Activated naive CD8-positive, alpha-beta T cell treated with anti-CD3 and anti-CD28 coated beads for 36 hours (primary cell): ENCODE data around the gene TTC3. TPM values are rescaled to one million over a fixed set of nuclear protein-coding genes. Genes with fewer than 3 reads are reported as not detected.

Experiments
- DNase-seq: peaks from one replicate; pipeline ENCODE4 v3.0.0; 2021
- H3K27ac Mint-ChIP-seq: one replicate; pipeline ENCODE4 v1.8.0; 2022; ENCODE audit warnings: mild to moderate bottlenecking, moderate library complexity, mixed read lengths
- H3K27me3 Mint-ChIP-seq: one replicate; pipeline ENCODE4 v1.8.0; 2022; ENCODE audit warnings: mild to moderate bottlenecking, mixed read lengths
- H3K36me3 Mint-ChIP-seq: one replicate; pipeline ENCODE4 v1.8.0; 2021; ENCODE audit warnings: mild to moderate bottlenecking, mixed read lengths
- H3K4me1 Mint-ChIP-seq: one replicate; pipeline ENCODE4 v1.8.0; 2021; ENCODE audit warnings: mixed read lengths
- H3K4me3 Mint-ChIP-seq: one replicate; pipeline ENCODE4 v1.8.0; 2022; ENCODE audit warnings: mild to moderate bottlenecking, moderate library complexity, mixed read lengths
- H3K9me3 Mint-ChIP-seq: one replicate; pipeline ENCODE4 v1.8.0; 2022; ENCODE audit warnings: mixed read lengths
- total RNA-seq, 2 experiments: library from RNA; stranded (reverse); gene quantifications; one replicate each; pipeline ENCODE4 v1.2.3, GENCODE V29; 2021

The TTC3 gene
- total RNA-seq, 2 experiments from 2014 or later = 59.1 to 61.2 TPM

DNA sequence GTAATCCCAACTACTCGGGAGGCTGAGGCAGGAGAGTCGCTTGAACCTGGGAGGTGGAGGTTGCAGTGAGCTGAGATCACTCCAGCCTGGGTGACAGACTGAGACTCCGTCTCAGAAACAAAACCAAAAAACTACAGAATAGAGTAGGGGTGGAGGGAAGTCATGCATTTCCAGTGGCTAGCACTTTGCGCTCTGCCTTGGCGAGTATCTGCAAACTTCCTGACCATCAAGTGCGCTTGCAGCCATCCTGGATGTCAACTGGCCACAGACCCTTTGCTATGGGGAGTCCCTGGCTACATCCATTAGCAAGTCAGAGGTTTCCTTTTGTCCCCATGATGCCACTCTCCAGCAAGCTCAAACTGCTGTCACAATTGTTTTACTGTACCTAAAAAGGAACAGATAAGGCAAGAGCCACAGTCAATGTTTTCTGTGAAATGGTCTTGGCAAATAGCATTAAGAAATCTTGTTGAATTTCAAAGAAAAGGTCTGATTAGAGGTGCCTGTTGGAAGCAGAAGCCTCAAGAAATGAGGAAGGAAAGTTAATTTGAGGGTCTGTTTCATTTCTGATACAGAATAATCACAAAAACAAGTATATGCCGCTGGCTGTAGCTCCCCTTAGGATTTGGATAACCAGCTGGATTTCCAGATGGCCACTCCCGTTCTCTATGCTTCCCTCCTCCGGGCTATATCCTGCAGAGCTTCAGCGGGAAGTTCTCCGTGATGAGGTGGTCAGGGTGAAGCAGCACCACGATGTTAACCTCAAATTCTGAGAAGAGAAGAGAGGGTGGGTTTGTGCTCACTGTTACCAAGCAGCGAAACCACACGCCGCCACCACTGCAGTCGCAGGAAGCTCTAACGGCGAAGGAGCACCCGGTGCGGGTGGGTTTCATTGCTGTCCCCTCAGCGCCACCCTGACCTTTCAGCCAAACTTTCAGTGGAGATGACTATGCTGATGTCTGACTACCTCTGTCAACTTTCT, 152.1 kb downstream of the TTC3 start:
- H3K4me1 Mint-ChIP-seq = peaks cover 43% of the 10 kb centered on the region
- DNase-seq = peak; percentile 79
- no peaks in the 10 kb centered on the region for H3K27me3 Mint-ChIP-seq
- H3K27ac Mint-ChIP-seq = peak overlapping the region; percentile 95
- peaks cover 69% of the 10 kb centered on the region for H3K36me3 Mint-ChIP-seq
- peak overlapping the region; percentile 65 for H3K4me3 Mint-ChIP-seq
- peaks cover 1% of the 10 kb centered on the region for H3K9me3 Mint-ChIP-seq

DNA sequence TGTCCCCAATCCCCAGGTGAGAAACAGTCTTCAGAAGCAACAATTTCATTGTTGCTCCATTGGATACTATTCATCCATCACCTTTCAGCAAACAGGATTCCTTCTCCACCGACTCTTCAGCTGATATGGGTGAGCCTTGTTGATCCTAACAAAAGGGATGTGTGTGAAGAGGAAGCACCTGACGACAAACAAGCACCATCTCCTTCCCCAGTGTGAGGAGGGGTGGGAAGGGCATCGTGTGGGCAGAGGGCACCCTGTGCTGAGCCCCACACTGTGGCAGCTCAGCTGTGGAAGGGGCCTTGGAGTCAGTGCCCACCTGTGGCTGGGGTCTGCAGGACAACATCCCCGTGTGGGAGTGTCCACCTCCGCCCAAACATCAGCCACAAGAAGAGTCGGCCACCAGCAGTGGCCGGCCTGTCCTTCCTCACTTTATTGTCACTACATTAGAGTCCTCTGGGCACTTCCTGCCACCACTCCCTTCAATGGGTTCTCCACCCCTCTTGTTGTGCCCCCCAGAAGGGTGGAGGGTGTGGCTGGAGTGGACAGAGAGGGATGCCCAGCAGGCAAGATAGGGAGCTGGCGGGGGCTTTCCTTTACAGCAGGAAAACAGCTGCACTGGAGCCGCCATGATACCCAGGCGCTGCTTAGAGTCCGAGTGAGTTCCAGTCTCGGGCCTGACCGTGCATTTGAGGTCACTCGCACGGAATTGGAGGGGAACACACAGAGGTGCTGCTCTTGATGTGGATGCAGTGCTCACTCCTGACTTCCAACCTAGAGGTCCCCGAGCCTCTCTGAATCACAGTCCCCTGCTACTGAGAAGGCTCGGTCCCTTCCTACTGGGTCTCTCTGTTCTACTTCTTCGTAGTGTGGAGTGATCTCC, 153.2 kb downstream of the TTC3 start:
- Mint-ChIP-seq H3K27me3 (no peaks in the 10 kb centered on the region), H3K27ac (peak overlapping the region; percentile 95), H3K36me3 (peaks cover 68% of the 10 kb centered on the region), H3K4me1 (peaks cover 39% of the 10 kb centered on the region), H3K9me3 (peaks cover 1% of the 10 kb centered on the region), H3K4me3 (peak overlapping the region; percentile 65)
- no peak for DNase-seq

DNA sequence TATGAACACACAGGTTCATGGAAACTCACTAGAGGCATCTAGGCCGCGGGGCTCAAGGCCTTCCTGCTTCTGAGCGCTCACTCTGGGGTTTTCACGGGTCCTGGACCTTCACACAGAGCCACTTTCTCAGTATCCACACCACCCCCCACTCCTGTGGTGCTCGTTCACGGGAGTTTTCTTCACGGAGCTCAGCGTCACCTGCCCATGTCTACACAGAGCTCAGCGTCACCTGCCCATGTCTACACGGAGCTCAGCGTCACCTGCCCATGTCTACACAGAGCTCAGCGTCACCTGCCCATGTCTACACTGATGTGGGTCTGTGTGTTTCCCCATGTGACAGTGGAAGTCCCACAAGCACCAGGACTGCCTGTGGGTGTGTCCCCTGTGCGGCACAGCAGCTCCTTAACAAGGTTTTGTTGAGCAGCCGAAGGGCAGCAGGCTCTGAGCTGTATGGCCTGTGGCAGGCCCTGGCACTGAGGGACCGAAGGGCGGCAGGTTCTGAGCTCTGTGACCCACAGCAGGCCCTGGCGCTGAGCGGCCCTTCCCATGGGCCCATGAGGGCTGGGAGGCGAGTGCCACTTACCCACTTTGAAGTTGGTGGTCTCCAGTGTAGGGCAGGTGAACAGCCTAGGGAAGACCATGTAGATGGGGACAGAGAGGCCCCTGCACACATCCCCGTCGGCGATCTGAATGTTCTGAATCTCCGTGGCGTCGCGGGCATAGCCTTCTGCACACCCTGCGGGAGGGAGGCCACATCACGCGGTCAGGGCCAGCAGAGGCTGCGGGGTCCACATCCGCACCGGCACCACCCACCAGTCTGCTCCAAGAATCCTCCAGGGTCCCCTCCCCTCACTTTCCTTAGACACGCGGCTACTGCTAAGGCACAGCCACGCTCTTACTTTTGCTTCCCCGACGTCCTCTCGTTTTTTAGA, 154.3 kb downstream of the TTC3 start:
- H3K9me3 Mint-ChIP-seq = no peaks in the 10 kb centered on the region
- H3K27ac Mint-ChIP-seq = peak overlapping the region; percentile 67
- no peaks in the 10 kb centered on the region for H3K27me3 Mint-ChIP-seq
- peaks cover 62% of the 10 kb centered on the region for H3K36me3 Mint-ChIP-seq
- H3K4me3 Mint-ChIP-seq = no peak overlapping the region
- DNase-seq = no peak
- peaks cover 37% of the 10 kb centered on the region for H3K4me1 Mint-ChIP-seq

DNA sequence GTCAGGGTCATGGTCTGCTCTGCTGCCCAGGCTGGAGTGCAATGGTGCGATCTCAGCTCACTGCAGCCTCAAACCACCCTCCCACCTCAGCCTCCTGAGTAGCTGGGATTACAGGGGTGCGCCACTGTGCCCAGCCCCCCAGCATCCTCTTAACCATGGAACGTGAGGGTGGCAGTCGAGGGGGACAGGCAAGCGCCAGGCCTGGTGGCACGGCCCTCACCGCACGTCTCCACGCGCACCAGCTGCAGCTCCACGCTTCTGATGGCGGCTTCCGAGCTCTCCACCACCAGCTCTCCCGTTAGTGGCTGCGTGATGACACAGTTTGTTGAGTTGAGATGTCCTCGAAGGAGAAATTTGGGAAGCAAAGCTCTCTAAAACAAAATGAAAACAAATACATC, 154.9 kb downstream of the TTC3 start:
- H3K27me3 Mint-ChIP-seq = no peaks in the 10 kb centered on the region
- H3K36me3 Mint-ChIP-seq = peaks cover 57% of the 10 kb centered on the region
- peaks cover 32% of the 10 kb centered on the region for H3K4me1 Mint-ChIP-seq
- peak overlapping the region; percentile 67 for H3K27ac Mint-ChIP-seq
- H3K4me3 Mint-ChIP-seq = no peak overlapping the region
- H3K9me3 Mint-ChIP-seq = no peaks in the 10 kb centered on the region
- DNase-seq = no peak

DNA sequence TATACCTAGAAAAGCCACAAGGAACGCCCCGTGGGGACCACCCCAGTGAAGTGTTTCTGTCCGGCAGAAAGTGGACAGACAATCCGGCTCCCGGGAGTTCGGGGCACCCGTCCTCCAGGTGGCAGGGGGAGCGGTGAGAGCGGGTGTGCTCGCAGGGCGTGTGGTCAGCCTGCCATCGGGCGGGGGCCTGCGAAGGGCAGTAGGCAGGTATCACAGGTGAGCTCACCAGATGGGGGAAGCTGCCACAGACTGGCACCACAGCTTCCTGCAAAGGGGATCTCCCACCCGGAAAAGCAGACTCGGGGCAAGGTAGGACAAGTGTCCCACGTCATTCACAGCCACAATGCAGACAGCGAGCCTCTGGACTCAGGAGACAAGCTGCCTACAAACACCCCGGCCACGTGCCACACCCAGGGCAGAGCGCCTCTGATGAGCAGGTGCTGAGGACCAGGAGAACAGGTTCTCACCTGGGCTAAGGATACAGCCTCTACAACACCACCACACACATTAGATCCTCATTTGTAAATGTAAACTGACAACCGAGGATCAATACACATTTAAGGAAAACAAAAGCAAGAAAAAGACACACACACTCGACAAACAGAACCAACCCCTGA, 157.7 kb downstream of the TTC3 start:
- Mint-ChIP-seq H3K27me3 (no peaks in the 10 kb centered on the region), H3K27ac (no peak overlapping the region), H3K9me3 (no peaks in the 10 kb centered on the region), H3K36me3 (peaks cover 31% of the 10 kb centered on the region), H3K4me3 (no peak overlapping the region), H3K4me1 (peaks cover 9% of the 10 kb centered on the region)
- no peak for DNase-seq

DNA sequence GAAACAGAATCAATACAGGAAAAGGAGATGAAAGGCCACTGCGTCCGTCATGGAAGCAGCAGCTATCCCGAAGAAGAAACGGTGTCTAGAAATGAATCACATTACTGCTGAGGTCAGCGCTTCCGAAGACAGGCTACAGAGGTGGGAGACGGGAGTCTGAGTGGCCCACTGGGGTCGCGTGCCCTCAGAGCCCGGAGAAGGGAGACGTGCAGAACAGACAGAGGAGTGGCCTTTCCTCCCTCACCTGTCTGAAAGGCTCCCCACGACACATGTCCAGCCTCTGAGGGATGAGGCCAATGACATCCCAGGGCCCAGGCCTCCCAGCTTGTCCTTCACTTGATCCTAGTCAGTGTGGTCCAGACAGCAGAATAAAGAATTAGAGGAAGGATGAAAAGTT, 158.2 kb downstream of the TTC3 start:
- peaks cover 30% of the 10 kb centered on the region for H3K36me3 Mint-ChIP-seq
- H3K4me1 Mint-ChIP-seq = peaks cover 5% of the 10 kb centered on the region
- H3K9me3 Mint-ChIP-seq = no peaks in the 10 kb centered on the region
- DNase-seq = no peak
- H3K27ac Mint-ChIP-seq = peak overlapping the region; percentile 49
- no peak overlapping the region for H3K4me3 Mint-ChIP-seq
- no peaks in the 10 kb centered on the region for H3K27me3 Mint-ChIP-seq

DNA sequence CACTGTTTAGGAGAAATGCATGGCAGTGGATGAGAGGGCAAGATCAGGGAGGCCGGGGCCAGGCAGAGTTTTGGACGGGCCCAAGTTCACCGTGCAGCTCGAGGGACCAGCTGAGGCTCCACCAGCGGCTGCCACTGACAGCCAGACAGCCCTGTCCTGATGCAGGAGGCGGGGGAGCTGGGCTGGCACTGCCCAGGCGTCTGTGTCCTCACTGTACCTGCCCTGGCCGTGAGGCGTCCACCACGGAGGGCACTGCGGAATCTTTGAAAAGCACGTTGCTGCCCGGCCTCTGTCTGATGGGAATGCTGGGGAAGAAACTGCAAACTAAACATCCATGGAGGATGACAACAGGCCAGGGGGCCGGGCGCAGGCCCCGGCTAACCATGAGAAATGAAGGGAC, 158.6 kb downstream of the TTC3 start:
- Mint-ChIP-seq H3K36me3 (peaks cover 26% of the 10 kb centered on the region), H3K27ac (peak overlapping the region; percentile 49), H3K4me3 (no peak overlapping the region), H3K9me3 (no peaks in the 10 kb centered on the region), H3K4me1 (peaks cover 4% of the 10 kb centered on the region), H3K27me3 (no peaks in the 10 kb centered on the region)
- no peak for DNase-seq

DNA sequence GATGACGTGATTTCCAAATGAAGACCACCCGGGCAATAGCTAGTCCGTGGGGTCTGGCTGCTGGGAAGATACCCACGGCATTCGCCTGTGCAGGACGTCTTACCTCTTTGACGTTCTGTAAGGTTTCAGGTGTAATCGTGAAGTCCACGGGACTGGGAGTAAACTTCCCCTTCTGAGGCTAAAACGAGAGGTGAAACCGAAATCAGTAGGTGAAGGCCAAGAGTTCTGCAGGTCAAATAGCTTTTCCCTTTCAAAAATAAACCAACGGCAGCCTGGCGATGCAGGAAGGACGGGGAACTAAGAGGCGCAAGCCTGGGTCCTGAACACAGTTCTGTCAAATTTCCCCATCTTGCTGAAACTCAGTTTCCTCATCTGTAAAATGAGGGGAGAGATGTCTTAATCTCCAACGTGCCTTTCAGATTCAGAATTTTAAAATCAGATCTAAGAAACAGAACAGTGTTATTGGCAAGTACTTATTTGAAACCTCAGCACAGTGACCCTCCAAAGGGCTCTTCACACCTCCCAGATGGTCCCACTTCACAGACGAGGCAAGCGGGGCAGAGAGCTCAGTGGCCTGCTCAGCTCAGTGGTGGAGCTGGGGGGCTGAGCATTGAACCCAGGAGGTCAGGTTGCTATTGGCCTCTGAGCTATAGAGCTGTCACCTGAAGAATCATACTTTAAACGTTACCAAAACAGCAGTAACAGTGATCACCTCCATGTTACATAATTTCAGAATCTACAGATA, 159.4 kb downstream of the TTC3 start:
- H3K27me3 Mint-ChIP-seq = no peaks in the 10 kb centered on the region
- no peaks in the 10 kb centered on the region for H3K9me3 Mint-ChIP-seq
- no peak overlapping the region for H3K4me3 Mint-ChIP-seq
- H3K36me3 Mint-ChIP-seq = peaks cover 24% of the 10 kb centered on the region
- no peak for DNase-seq
- peaks cover 9% of the 10 kb centered on the region for H3K4me1 Mint-ChIP-seq
- no peak overlapping the region for H3K27ac Mint-ChIP-seq

DNA sequence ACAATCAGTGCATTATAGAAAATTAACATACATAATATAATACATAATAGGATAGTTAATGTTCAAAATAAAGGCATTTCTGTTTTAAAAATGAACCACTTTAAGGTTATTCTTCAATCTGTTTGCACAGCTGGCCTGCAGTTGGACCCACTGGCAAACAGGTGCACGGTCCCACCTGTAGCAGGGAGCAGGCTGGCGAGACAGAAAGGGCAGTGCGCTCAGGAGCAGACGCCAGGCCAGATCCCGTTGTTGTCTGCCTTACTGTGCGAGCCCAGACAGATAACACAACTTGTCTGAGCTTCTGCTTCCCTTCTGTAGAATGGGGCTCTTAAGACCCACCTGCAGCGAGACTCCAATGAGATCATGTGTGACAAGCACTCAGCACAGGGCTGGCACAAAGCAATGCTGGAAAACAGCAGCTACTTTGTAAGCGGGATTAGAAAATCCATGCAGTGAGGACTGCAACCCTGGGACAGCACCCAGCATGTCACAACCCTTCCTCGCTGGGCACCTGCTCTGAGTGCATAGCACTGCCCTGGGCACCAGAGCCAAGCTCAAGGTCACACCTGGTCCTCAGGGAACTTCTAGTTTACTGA, 160.6 kb downstream of the TTC3 start:
- Mint-ChIP-seq H3K9me3 (no peaks in the 10 kb centered on the region), H3K27me3 (no peaks in the 10 kb centered on the region), H3K4me1 (peaks cover 18% of the 10 kb centered on the region), H3K4me3 (no peak overlapping the region), H3K27ac (no peak overlapping the region), H3K36me3 (peaks cover 20% of the 10 kb centered on the region)
- DNase-seq = no peak

DNA sequence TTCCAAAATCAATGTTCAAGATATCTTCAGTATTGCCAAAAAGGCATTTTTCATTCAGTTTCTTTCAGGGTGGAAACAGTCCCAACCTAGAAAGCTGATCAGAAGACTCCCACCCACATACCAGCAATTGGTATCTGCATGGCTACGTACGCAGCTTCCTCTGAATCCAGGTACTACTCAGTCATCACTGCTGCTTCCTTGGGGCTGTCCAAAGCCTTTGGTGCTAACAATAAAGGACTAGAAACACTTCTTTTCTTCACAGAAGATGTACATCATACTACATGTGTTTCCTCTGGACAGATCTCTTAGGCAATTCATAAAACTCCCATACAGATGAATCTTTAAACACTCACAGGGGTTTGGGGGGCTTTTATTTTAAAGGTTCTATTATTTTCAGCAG, 164.3 kb downstream of the TTC3 start:
- Mint-ChIP-seq H3K27me3 (no peaks in the 10 kb centered on the region), H3K4me3 (no peak overlapping the region), H3K4me1 (peaks cover 25% of the 10 kb centered on the region), H3K9me3 (no peaks in the 10 kb centered on the region), H3K27ac (peak overlapping the region; percentile 65), H3K36me3 (peaks cover 25% of the 10 kb centered on the region)
- DNase-seq = no peak

DNA sequence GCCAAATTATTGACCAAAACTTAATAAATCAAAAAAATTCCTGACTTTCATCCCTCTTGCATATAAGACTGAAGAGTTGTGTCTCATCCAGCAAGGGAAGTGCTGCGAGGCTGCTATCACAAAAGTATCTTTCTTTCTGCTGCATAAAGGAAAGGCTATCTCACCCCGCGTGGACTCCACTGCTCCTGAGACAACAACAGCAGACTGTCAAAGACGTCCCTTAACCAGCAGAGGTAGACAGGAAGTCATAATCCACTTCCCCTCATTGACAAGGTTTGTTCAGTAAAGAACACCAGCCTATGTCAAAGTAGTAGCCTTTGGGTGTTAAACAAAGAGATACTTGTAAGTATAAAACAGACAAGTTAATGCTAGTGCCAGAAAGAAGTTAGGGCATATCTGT, 164.7 kb downstream of the TTC3 start:
- H3K4me1 Mint-ChIP-seq = peaks cover 25% of the 10 kb centered on the region
- H3K36me3 Mint-ChIP-seq = peaks cover 25% of the 10 kb centered on the region
- H3K27ac Mint-ChIP-seq = peak overlapping the region; percentile 65
- DNase-seq = no peak
- H3K27me3 Mint-ChIP-seq = no peaks in the 10 kb centered on the region
- no peaks in the 10 kb centered on the region for H3K9me3 Mint-ChIP-seq
- no peak overlapping the region for H3K4me3 Mint-ChIP-seq

DNA sequence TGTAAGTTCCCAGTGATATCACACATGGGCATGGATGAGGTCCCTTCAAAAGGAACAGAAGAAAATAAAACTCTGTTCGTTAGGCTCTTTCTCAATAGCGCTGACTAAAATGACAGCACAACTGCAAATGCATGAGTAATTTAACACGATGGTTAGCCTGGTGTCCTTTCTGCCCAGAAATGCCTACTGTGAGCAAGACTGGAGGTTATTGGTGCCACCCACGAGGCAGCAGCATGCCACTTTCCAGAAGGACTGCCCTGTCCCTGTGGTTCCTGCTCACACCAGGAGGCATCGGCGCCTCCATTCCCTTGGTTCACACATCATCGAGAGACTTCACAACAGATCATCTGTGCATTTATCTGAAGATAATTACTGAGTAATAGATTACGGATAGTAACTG, 167.9 kb downstream of the TTC3 start:
- no peak overlapping the region for H3K4me3 Mint-ChIP-seq
- H3K36me3 Mint-ChIP-seq = peaks cover 49% of the 10 kb centered on the region
- H3K4me1 Mint-ChIP-seq = peaks cover 56% of the 10 kb centered on the region
- no peaks in the 10 kb centered on the region for H3K9me3 Mint-ChIP-seq
- no peak overlapping the region for H3K27ac Mint-ChIP-seq
- no peaks in the 10 kb centered on the region for H3K27me3 Mint-ChIP-seq
- DNase-seq = no peak

DNA sequence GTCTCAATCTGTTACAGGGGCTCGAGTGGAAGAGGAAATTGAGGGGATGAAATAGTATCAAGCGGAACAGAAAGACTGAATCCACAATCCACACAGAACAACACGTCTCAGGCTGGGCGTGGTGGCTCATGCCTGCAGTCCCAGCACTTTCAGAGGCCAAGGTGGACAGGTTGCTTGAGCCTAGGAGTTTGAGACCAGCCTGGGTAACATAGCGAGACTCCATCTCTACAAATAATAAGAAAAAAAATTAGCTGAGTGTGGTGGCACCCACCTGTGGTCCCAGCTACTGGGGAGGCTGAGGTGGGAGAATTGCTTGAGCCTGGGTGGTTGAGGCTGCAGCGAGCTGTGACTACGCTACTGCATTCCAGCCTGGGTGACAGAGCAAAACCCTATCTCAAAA, 168.4 kb downstream of the TTC3 start:
- DNase-seq = no peak
- Mint-ChIP-seq H3K36me3 (peaks cover 52% of the 10 kb centered on the region), H3K27ac (no peak overlapping the region), H3K4me3 (no peak overlapping the region), H3K27me3 (no peaks in the 10 kb centered on the region), H3K9me3 (no peaks in the 10 kb centered on the region), H3K4me1 (peaks cover 61% of the 10 kb centered on the region)
